Superior temporal gyrus (tissue), 1 donor: ENCODE results near the gene KANK2.
"Not testable (repeated sequence)": the region's sequence is repeated elsewhere in the genome, so short reads cannot be mapped to it uniquely, and the experiment has no call there.

Experiments used
- DNase-seq: peaks from one replicate; pipeline ENCODE4 v3.0.0-alpha.2; 2016; ENCODE audit errors: extremely low spot score

The KANK2 gene

GRCh38 chr19:11140023-11140538 is 57.3 kb downstream of the KANK2 start:
- DNase-seq = not testable (repeated sequence)

GRCh38 chr19:11138601-11139300 is 58.6 kb downstream of the KANK2 start:
- DNase-seq = peak; percentile 36

- peak; percentile 84 for DNase-seq
Measured at GRCh38 chr19:11137542-11138384, 59.6 kb downstream of the KANK2 start.

GRCh38 chr19:11136400-11137101 is 60.8 kb downstream of the KANK2 start:
- no peak for DNase-seq

GRCh38 chr19:11131471-11131870 is 65.9 kb downstream of the KANK2 start:
- no peak for DNase-seq

GRCh38 chr19:11130824-11131455 is 66.4 kb downstream of the KANK2 start:
- DNase-seq = peak; percentile 69

- DNase-seq = no peak
Measured at GRCh38 chr19:11127905-11128304, 69.4 kb downstream of the KANK2 start.

GRCh38 chr19:11125994-11126685 is 71.2 kb downstream of the KANK2 start:
- DNase-seq = peak; percentile 88

GRCh38 chr19:11124157-11124556 is 73.2 kb downstream of the KANK2 start:
- DNase-seq = not testable (repeated sequence)

- DNase-seq = no peak
Measured at GRCh38 chr19:11123114-11123513, 74.2 kb downstream of the KANK2 start.

GRCh38 chr19:11121963-11122362 is 75.4 kb downstream of the KANK2 start:
- not testable (repeated sequence) for DNase-seq

- no peak for DNase-seq
Measured at GRCh38 chr19:11116507-11116906, 80.8 kb downstream of the KANK2 start.

GRCh38 chr19:11115895-11116446 is 81.4 kb downstream of the KANK2 start:
- no peak for DNase-seq

GRCh38 chr19:11115042-11115441 is 82.3 kb downstream of the KANK2 start:
- no peak for DNase-seq
